HCT116 (cell line): Measurements from ENCODE around the gene KCTD1. TPM values are rescaled to one million over a fixed set of nuclear protein-coding genes. Genes with fewer than 3 reads are reported as not detected.

Source experiments
- ATAC-seq: fragments of 200-7000 bp; cut with Tn5 transposase; 2 replicates; pipeline ENCODE4 v1.9.1; 2020; ENCODE audit warnings: mild to moderate bottlenecking, moderate library complexity
- BruUV-seq: library from RNA; stranded (reverse); fragments of 400-500 nt; replicated peaks from 2 replicates; lab custom pipeline; 2021; lab: Mats Ljungman, UMichigan
- CTCF ChIA-PET: fragments of 300-600 bp; sonication (Branson Sonifier 250); formaldehyde crosslinking; loops from one replicate; lab custom pipeline; 2021; ENCODE audit warnings: antibody characterized with exemption; lab: Charles Lee
- POLR2A ChIA-PET: fragments of 300-600, 350-600 bp; sonication (Branson Sonifier 250); formaldehyde crosslinking; loops from one replicate; lab custom pipeline; 2021; ENCODE audit warnings: antibody characterized with exemption; lab: Charles Lee
- RAD21 ChIA-PET, 2 experiments: fragments of 300-600 bp; sonication (Branson Sonifier 250); formaldehyde crosslinking; loops; one replicate each; lab custom pipeline; 2023; ENCODE audit warnings: low total read pairs in 2 of 2; ENCODE audit not compliant: uncharacterized antibody in 2 of 2, unreplicated experiment in 2 of 2, low non-redundant PET in 1 of 2; lab: Charles Lee
- DNase-seq: peaks from one replicate; pipeline ENCODE4 v3.0.0-alpha.2; 2010; ENCODE audit warnings: low read depth, low spot score
- H2AFZ ChIP-seq: fragments of 200-600 bp; shearing (Covaris generic), sonication (generic); 2 replicates; pipeline ENCODE4 v1.6.1; 2017; ENCODE audit warnings: low read depth, mixed run types, mixed read lengths, antibody characterized with exemption, low read length; ENCODE audit not compliant: poor library complexity, severe bottlenecking
- H3K27ac ChIP-seq: 2 replicates; pipeline ENCODE4 v1.5.1; 2012; ENCODE audit warnings: low read depth, low read length
- H3K27me3 ChIP-seq: fragments of 200-600 bp; sonication (generic); 2 replicates; pipeline ENCODE4 v1.6.1; 2016; ENCODE audit warnings: mixed run types, low read length, mixed read lengths; ENCODE audit not compliant: insufficient read depth
- H3K36me3 ChIP-seq, 2 experiments: fragments of 200-500 bp in 1 of 2; fragments of 200-600 bp in 1 of 2; sonication (Bioruptor generic) in 1 of 2; sonication (generic) in 1 of 2; 2 replicates each; pipeline versions ENCODE4 v1.5.1 to v1.6.1; 2014 to 2016; ENCODE audit warnings: low read length in 2 of 2, inconsistent platforms in 1 of 2, mixed read lengths in 1 of 2, mixed run types in 1 of 2; ENCODE audit not compliant: insufficient read depth in 2 of 2, control insufficient read depth in 1 of 2
- H3K4me1 ChIP-seq, 2 experiments: fragments of 200-600 bp in 1 of 2; sonication (generic) in 1 of 2; 2 replicates each; pipeline versions ENCODE4 v1.5.1 to v1.6.1; 2012 to 2017; ENCODE audit warnings: low read length in 2 of 2, inconsistent platforms in 1 of 2, mild to moderate bottlenecking in 1 of 2, mixed read lengths in 1 of 2, mixed run types in 1 of 2, moderate library complexity in 1 of 2; ENCODE audit not compliant: insufficient read depth in 2 of 2, control insufficient read depth in 1 of 2
- H3K4me2 ChIP-seq: fragments of 200-600 bp; sonication (generic); 2 replicates; pipeline ENCODE4 v1.6.1; 2017; ENCODE audit warnings: mixed run types, low read length, mixed read lengths
- H3K4me3 ChIP-seq, 2 experiments: fragments of 200-600 bp in 1 of 2; sonication (generic) in 1 of 2; replicated peaks in 1 of 2; 2 replicates each; pipeline ENCODE4 v1.5.1; 2011 to 2016; ENCODE audit warnings: low read length in 2 of 2, control low read depth in 1 of 2, low read depth in 1 of 2, mild to moderate bottlenecking in 1 of 2, mixed read lengths in 1 of 2, mixed run types in 1 of 2
- H3K79me2 ChIP-seq: fragments of 200-600 bp; sonication (generic); 2 replicates; pipeline ENCODE4 v1.6.1; 2017; ENCODE audit warnings: mild to moderate bottlenecking, mixed run types, low read length, moderate library complexity, mixed read lengths; ENCODE audit not compliant: insufficient read depth
- H3K9ac ChIP-seq: fragments of 200-600 bp; sonication (generic); 2 replicates; pipeline ENCODE4 v1.6.1; 2016; ENCODE audit warnings: low read length, mixed read lengths
- H3K9me2 ChIP-seq: fragments of 200-600 bp; sonication (generic), shearing (Covaris generic); 2 replicates; pipeline ENCODE4 v1.6.1; 2017; ENCODE audit warnings: mixed run types, mild to moderate bottlenecking, moderate library complexity; ENCODE audit not compliant: insufficient read depth
- H3K9me3 ChIP-seq, 2 experiments: fragments of 200-500 bp in 1 of 2; fragments of 200-600 bp in 1 of 2; sonication (Bioruptor generic) in 1 of 2; sonication (generic) in 1 of 2; 2 replicates each; pipeline ENCODE4 v1.6.1; 2014 to 2017; ENCODE audit warnings: low read length in 2 of 2, mixed read lengths in 2 of 2, inconsistent platforms in 1 of 2, low read depth in 1 of 2, mild to moderate bottlenecking in 1 of 2, mixed run types in 1 of 2, moderate library complexity in 1 of 2; ENCODE audit not compliant: control insufficient read depth in 1 of 2, insufficient read depth in 1 of 2
- H4K20me1 ChIP-seq: fragments of 200-600 bp; sonication (generic), shearing (Covaris generic); 2 replicates; pipeline ENCODE4 v1.6.1; 2017; ENCODE audit warnings: mixed run types, mild to moderate bottlenecking, moderate library complexity; ENCODE audit not compliant: insufficient read depth
- CBX3 ChIP-seq: IDR thresholded peaks from 2 replicates; pipeline ENCODE4 v1.6.1; 2012; ENCODE audit warnings: low read depth
- JUND ChIP-seq: IDR thresholded peaks from 2 replicates; pipeline ENCODE4 v1.6.1; 2012
- SIN3A ChIP-seq: IDR thresholded peaks from 2 replicates; pipeline ENCODE4 v1.6.1; 2012; ENCODE audit warnings: low read depth
- TCF7L2 ChIP-seq: IDR thresholded peaks from 2 replicates; pipeline ENCODE4 v1.7.0; 2011; ENCODE audit warnings: borderline replicate concordance, inconsistent platforms; ENCODE audit not compliant: insufficient read depth, insufficient read length; ENCODE audit errors: extremely low read depth
- YY1 ChIP-seq: IDR thresholded peaks from 2 replicates; pipeline ENCODE4 v1.6.1; 2011; ENCODE audit warnings: low read length, low read depth, moderate library complexity, mild to moderate bottlenecking; ENCODE audit not compliant: insufficient replicate concordance; ENCODE audit errors: extremely low read depth
- intact Hi-C: fragments of 100-400 bp; cut with micrococcal nuclease; formaldehyde crosslinking; loops from 2 replicates; pipeline ENCODE4 v1.10.0; 2022
- total RNA-seq: library from RNA; stranded (reverse); gene quantifications from one replicate; pipeline ENCODE4 v1.2.1, GENCODE V29; 2021; ENCODE audit not compliant: unreplicated experiment
- TF ChIP-seq, protein P1 (sequence below): IDR thresholded peaks from 2 replicates; pipeline ENCODE4 v1.6.1; 2012
- TF ChIP-seq, protein P2 (sequence below): IDR thresholded peaks from 2 replicates; pipeline ENCODE4 v1.6.1; 2012; ENCODE audit warnings: low read depth
- TF ChIP-seq, protein P3 (sequence below), 3 experiments: fragments of 200-600 bp in 1 of 3; sonication (generic) in 1 of 3; IDR thresholded peaks in 2 of 3; conservative IDR thresholded peaks in 1 of 3; 2 replicates each; pipeline ENCODE4 v1.5.1; 2012 to 2017; ENCODE audit warnings: low read depth in 2 of 3, low read length in 2 of 3, antibody characterized with exemption in 1 of 3, borderline replicate concordance in 1 of 3, control low read depth in 1 of 3, mild to moderate bottlenecking in 1 of 3, mixed read lengths in 1 of 3, mixed run types in 1 of 3, moderate library complexity in 1 of 3; ENCODE audit not compliant: insufficient read depth in 1 of 3

KCTD1 gene
- total RNA-seq, 1 experiment from 2014 or later: 16.8 TPM

GRCh38 chr18:26488417-26489009 lies 59.8 kb downstream of the KCTD1 start:
- Histone ChIP-seq H3K36me3 (no peaks in the 10 kb centered on the region), H3K9me2 (0 out of 2 replicates have a peak, but pooled peaks cover 2% of the 10 kb centered on the region), H3K9me3 (no peaks in the 10 kb centered on the region), H4K20me1 (no peaks in the 10 kb centered on the region), H3K4me2 (peak overlapping the region; percentile 55), H3K4me3 (no peak overlapping the region), H3K4me1 (peaks cover 35 to 63% of the 10 kb centered on the region in 2 experiments), H3K79me2 (no peaks in the 10 kb centered on the region), H3K27me3 (no peaks in the 10 kb centered on the region), H3K9ac (peak overlapping the region; percentile 26; the same call in 1 of the 2 replicates), H2AFZ (no peak overlapping the region), H3K27ac (no peak overlapping the region)
- intact Hi-C loops: no loop called here
- ChIA-PET CTCF (no interaction called here), POLR2A (interaction anchor here (0.7 to 1.8 kb wide), 2 partner anchors 16 to 45 kb away, joined by 3 to 4 read pairs; no protein-coding TSS in a partner anchor), RAD21 (no interaction called here)
- no peak for TF ChIP-seq TCF7L2
- TF ChIP-seq JUND: no peak
- TF ChIP-seq, protein P1, sequence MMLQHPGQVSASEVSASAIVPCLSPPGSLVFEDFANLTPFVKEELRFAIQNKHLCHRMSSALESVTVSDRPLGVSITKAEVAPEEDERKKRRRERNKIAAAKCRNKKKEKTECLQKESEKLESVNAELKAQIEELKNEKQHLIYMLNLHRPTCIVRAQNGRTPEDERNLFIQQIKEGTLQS: no peak
- no peak for TF ChIP-seq YY1
- TF ChIP-seq SIN3A: no peak
- TF ChIP-seq CBX3: no peak
- TF ChIP-seq, protein P2, sequence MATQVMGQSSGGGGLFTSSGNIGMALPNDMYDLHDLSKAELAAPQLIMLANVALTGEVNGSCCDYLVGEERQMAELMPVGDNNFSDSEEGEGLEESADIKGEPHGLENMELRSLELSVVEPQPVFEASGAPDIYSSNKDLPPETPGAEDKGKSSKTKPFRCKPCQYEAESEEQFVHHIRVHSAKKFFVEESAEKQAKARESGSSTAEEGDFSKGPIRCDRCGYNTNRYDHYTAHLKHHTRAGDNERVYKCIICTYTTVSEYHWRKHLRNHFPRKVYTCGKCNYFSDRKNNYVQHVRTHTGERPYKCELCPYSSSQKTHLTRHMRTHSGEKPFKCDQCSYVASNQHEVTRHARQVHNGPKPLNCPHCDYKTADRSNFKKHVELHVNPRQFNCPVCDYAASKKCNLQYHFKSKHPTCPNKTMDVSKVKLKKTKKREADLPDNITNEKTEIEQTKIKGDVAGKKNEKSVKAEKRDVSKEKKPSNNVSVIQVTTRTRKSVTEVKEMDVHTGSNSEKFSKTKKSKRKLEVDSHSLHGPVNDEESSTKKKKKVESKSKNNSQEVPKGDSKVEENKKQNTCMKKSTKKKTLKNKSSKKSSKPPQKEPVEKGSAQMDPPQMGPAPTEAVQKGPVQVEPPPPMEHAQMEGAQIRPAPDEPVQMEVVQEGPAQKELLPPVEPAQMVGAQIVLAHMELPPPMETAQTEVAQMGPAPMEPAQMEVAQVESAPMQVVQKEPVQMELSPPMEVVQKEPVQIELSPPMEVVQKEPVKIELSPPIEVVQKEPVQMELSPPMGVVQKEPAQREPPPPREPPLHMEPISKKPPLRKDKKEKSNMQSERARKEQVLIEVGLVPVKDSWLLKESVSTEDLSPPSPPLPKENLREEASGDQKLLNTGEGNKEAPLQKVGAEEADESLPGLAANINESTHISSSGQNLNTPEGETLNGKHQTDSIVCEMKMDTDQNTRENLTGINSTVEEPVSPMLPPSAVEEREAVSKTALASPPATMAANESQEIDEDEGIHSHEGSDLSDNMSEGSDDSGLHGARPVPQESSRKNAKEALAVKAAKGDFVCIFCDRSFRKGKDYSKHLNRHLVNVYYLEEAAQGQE: no peak
- TF ChIP-seq, protein P3, sequence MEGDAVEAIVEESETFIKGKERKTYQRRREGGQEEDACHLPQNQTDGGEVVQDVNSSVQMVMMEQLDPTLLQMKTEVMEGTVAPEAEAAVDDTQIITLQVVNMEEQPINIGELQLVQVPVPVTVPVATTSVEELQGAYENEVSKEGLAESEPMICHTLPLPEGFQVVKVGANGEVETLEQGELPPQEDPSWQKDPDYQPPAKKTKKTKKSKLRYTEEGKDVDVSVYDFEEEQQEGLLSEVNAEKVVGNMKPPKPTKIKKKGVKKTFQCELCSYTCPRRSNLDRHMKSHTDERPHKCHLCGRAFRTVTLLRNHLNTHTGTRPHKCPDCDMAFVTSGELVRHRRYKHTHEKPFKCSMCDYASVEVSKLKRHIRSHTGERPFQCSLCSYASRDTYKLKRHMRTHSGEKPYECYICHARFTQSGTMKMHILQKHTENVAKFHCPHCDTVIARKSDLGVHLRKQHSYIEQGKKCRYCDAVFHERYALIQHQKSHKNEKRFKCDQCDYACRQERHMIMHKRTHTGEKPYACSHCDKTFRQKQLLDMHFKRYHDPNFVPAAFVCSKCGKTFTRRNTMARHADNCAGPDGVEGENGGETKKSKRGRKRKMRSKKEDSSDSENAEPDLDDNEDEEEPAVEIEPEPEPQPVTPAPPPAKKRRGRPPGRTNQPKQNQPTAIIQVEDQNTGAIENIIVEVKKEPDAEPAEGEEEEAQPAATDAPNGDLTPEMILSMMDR (IDR thresholded peaks at IDR 0.05 in 2 of 3, conservative IDR thresholded peaks at IDR 0.05 in 1 of 3; ENCODE audit: borderline replicate concordance in 1 of 3, insufficient read depth in 1 of 3, low read depth in 2 of 3, low read length in 2 of 3): no peak
- ATAC-seq: no peak
- no peak for DNase-seq
- no TSS peak for BruUV-seq
